CD14-positive monocyte (primary cell): ENCODE data around the gene UBE2J2. TPM values are rescaled to one million over a fixed set of nuclear protein-coding genes. Genes with fewer than 3 reads are reported as not detected.
A peak's percentile ranks its signal among the peaks of the same experiment; 100 is the strongest.

Source experiments
- DNase-seq, 3 donors: peaks; one replicate each; pipeline ENCODE4 v3.0.0-alpha.2; 2011 to 2022
- H2AFZ ChIP-seq: 2 replicates; pipeline ENCODE4 v1.6.0; 2012; ENCODE audit warnings: mild to moderate bottlenecking, low read depth, low read length, inconsistent platforms; ENCODE audit not compliant: insufficient read depth, poor library complexity, severe bottlenecking
- H3K27ac ChIP-seq, 2 donors: 1 replicate in 1 of 2; 2 replicates in 1 of 2; pipeline ENCODE4 v1.5.1; 2012 to 2013; ENCODE audit warnings: low read length in 2 of 2, control low read depth in 1 of 2, inconsistent platforms in 1 of 2, low read depth in 1 of 2, mild to moderate bottlenecking in 1 of 2
- H3K27me3 ChIP-seq, 2 donors: one replicate each; pipeline versions ENCODE4 v1.6.0 to v1.6.1; 2011 to 2013; ENCODE audit warnings: low read length in 2 of 2; ENCODE audit not compliant: control insufficient read depth in 2 of 2, insufficient read depth in 2 of 2
- H3K36me3 ChIP-seq, 2 donors: replicated peaks in 1 of 2; 1 replicate in 1 of 2; 2 replicates in 1 of 2; pipeline versions ENCODE4 v1.5.1 to v1.6.1; 2012 to 2013; ENCODE audit warnings: low read length in 2 of 2, control low read depth in 1 of 2, inconsistent platforms in 1 of 2, mild to moderate bottlenecking in 1 of 2; ENCODE audit not compliant: insufficient read depth in 2 of 2, control insufficient read depth in 1 of 2
- H3K4me1 ChIP-seq, 2 donors: 1 replicate in 1 of 2; 2 replicates in 1 of 2; pipeline versions ENCODE4 v1.5.1 to v1.6.1; 2012 to 2013; ENCODE audit warnings: low read length in 2 of 2, control low read depth in 1 of 2, inconsistent platforms in 1 of 2, mild to moderate bottlenecking in 1 of 2, moderate library complexity in 1 of 2; ENCODE audit not compliant: insufficient read depth in 2 of 2, control insufficient read depth in 1 of 2
- H3K4me2 ChIP-seq: replicated peaks from 2 replicates; pipeline ENCODE3; 2012; ENCODE audit warnings: low read length, moderate library complexity, mild to moderate bottlenecking; ENCODE audit not compliant: poor library complexity, severe bottlenecking; ENCODE audit errors: extremely low read depth
- H3K4me3 ChIP-seq, 3 experiments: fragments of 200-600 bp in 1 of 3; sonication (generic) in 1 of 3; replicated peaks in 1 of 3; 1 replicate in 2 of 3; 2 replicates in 1 of 3; pipeline ENCODE4 v1.5.1; 2011 to 2013; ENCODE audit warnings: low read length in 3 of 3, mild to moderate bottlenecking in 3 of 3, control low read depth in 2 of 3, low read depth in 2 of 3, inconsistent platforms in 1 of 3, moderate library complexity in 1 of 3
- H3K79me2 ChIP-seq: 2 replicates; pipeline ENCODE4 v1.6.0; 2012; ENCODE audit warnings: mild to moderate bottlenecking, control low read depth, inconsistent platforms, low read length, moderate library complexity; ENCODE audit not compliant: insufficient read depth
- H3K9ac ChIP-seq: 2 replicates; pipeline ENCODE4 v1.6.0; 2017; ENCODE audit warnings: low read length, mild to moderate bottlenecking; ENCODE audit not compliant: insufficient read depth, poor library complexity, severe bottlenecking
- H3K9me3 ChIP-seq, 2 donors: replicated peaks in 1 of 2; 1 replicate in 1 of 2; 2 replicates in 1 of 2; pipeline versions ENCODE4 v1.5.1 to v1.6.1; 2012 to 2013; ENCODE audit warnings: low read length in 2 of 2, control low read depth in 1 of 2; ENCODE audit not compliant: control insufficient read depth in 1 of 2, insufficient read depth in 1 of 2
- H4K20me1 ChIP-seq: 2 replicates; pipeline ENCODE4 v1.6.0; 2012; ENCODE audit warnings: mild to moderate bottlenecking, low read length, control low read depth, moderate library complexity; ENCODE audit not compliant: insufficient read depth
- H3K27ac Mint-ChIP-seq, 7 donors: one replicate each; pipeline ENCODE4 v1.8.0; 2020; ENCODE audit warnings: mild to moderate bottlenecking in 7 of 7, mixed read lengths in 7 of 7, moderate library complexity in 6 of 7, inconsistent platforms in 2 of 7
- H3K27me3 Mint-ChIP-seq, 3 donors: one replicate each; pipeline ENCODE4 v1.8.0; 2021 to 2022; ENCODE audit warnings: low read depth in 3 of 3, mild to moderate bottlenecking in 3 of 3, mixed read lengths in 3 of 3, moderate library complexity in 3 of 3, inconsistent platforms in 1 of 3
- H3K36me3 Mint-ChIP-seq, 2 donors: one replicate each; pipeline ENCODE4 v1.8.0; 2020; ENCODE audit warnings: mixed read lengths in 2 of 2, inconsistent platforms in 1 of 2, mild to moderate bottlenecking in 1 of 2
- H3K4me1 Mint-ChIP-seq: one replicate; pipeline ENCODE4 v1.8.0; 2020; ENCODE audit warnings: mild to moderate bottlenecking, mixed read lengths
- H3K4me3 Mint-ChIP-seq, 2 donors: one replicate each; pipeline ENCODE4 v1.8.0; 2020; ENCODE audit warnings: mild to moderate bottlenecking in 2 of 2, mixed read lengths in 2 of 2, moderate library complexity in 1 of 2
- H3K9me3 Mint-ChIP-seq, 7 donors: one replicate each; pipeline ENCODE4 v1.8.0; 2020 to 2022; ENCODE audit warnings: mixed read lengths in 7 of 7, mild to moderate bottlenecking in 6 of 7, moderate library complexity in 6 of 7, inconsistent platforms in 2 of 7
- WGBS: methylation state at CpG from one replicate; pipeline ENCODE4 v1.1.5; 2013; ENCODE audit warnings: missing lambda C conversion rate; ENCODE audit not compliant: insufficient coverage; 5-methylcytosine and 5-hydroxymethylcytosine counted together
- intact Hi-C, 2 donors: fragments of 100-400 bp; cut with micrococcal nuclease; formaldehyde crosslinking; loops; one replicate each; pipeline versions ENCODE4 v1.15.0 to v1.15.1; 2023
- polyA plus RNA-seq, 3 donors: library from polyadenylated mRNA; depleted of rRNA in 1 of 3; unstranded in 2 of 3; stranded (reverse) in 1 of 3; fragments of 300-500 nt in 2 of 3; fragments of >200 nt in 1 of 3; fragmentation: Illumina TruSeq in 2 of 3; gene quantifications; 1 replicate in 2 of 3; 2 replicates in 1 of 3; pipeline ENCODE4 v1.2.3, GENCODE V29; 2012 to 2021
- TF ChIP-seq, protein P1 (sequence below): fragments of 200-600 bp; IDR thresholded peaks from one replicate; pipeline ENCODE4 v1.8.0; 2022; ENCODE audit warnings: antibody characterized with exemption, mild to moderate bottlenecking

Gene UBE2J2
- polyA plus RNA-seq, 3 donors: 36.5 to 83.2 (median 72.1) TPM

GRCh38 chr1:1307923-1308755, 34.5 kb upstream of the UBE2J2 start, which contains the start of the genes ACAP3 and PUSL1:
TSS of gene ACAP3 (minus strand) at chr1:1307930. CDS start at chr1:1307815, 115 bp downstream.
TSS of gene PUSL1 (plus strand) at chr1:1308597. CDS start at chr1:1308644, 47 bp downstream.
- Histone ChIP-seq H3K9me3 (no peaks in the 10 kb centered on the region), H2AFZ (peak within 1 kb of the TSS; percentile 91), H3K27me3 (no peaks in the 10 kb centered on the region), H3K9ac (peak within 1 kb of the TSS; percentile 81), H3K4me1 (peaks cover 39 to 55% of the 10 kb centered on the region in 2 donors), H3K79me2 (peaks cover 44% of the 10 kb centered on the region), H3K4me2 (peak within 1 kb of the TSS; percentile 99), H4K20me1 (peaks cover 52% of the 10 kb centered on the region), H3K36me3 (peaks cover 28 to 29% of the 10 kb centered on the region in 2 donors), H3K4me3 (peak within 1 kb of the TSS; percentile 57 to 91 (median 88)), H3K27ac (peak within 1 kb of the TSS; percentile 75 to 86)
- DNase-seq: peak; percentile 88 to 90 (median 89)
- Mint-ChIP-seq H3K9me3 (no peaks in the 10 kb centered on the region), H3K36me3 (peaks cover 8 to 27% of the 10 kb centered on the region in 2 donors), H3K27ac (peak within 1 kb of the TSS; percentile 83 to 96 (median 90)), H3K4me1 (peaks cover 36% of the 10 kb centered on the region), H3K27me3 (peaks cover 0 to 4% (median 0%) of the 10 kb centered on the region in 3 donors), H3K4me3 (peak within 1 kb of the TSS; percentile 81 to 90)
- intact Hi-C loops: loop anchor here in 1 of 2 donors (5.0 kb wide), 2 partner anchors 69 to 474 kb away; partner anchors contain the start of gene AURKAIP1
- TF ChIP-seq, protein P1, sequence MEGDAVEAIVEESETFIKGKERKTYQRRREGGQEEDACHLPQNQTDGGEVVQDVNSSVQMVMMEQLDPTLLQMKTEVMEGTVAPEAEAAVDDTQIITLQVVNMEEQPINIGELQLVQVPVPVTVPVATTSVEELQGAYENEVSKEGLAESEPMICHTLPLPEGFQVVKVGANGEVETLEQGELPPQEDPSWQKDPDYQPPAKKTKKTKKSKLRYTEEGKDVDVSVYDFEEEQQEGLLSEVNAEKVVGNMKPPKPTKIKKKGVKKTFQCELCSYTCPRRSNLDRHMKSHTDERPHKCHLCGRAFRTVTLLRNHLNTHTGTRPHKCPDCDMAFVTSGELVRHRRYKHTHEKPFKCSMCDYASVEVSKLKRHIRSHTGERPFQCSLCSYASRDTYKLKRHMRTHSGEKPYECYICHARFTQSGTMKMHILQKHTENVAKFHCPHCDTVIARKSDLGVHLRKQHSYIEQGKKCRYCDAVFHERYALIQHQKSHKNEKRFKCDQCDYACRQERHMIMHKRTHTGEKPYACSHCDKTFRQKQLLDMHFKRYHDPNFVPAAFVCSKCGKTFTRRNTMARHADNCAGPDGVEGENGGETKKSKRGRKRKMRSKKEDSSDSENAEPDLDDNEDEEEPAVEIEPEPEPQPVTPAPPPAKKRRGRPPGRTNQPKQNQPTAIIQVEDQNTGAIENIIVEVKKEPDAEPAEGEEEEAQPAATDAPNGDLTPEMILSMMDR: no peak
- WGBS: under 1% methylated on average over 112 of the region's 131 CpGs

GRCh38 chr1:1307261-1307922, 33.7 kb upstream of the UBE2J2 start:
- H2AFZ ChIP-seq: peak overlapping the region; percentile 56
- peaks cover 45% of the 10 kb centered on the region for H3K79me2 ChIP-seq
- H3K27ac ChIP-seq: peak overlapping the region; percentile 41 to 80

More at GRCh38 chr1:1307261-1307922, 33.7 kb upstream of the UBE2J2 start:
- peaks cover 3 to 23% of the 10 kb centered on the region in 2 donors for H3K36me3 Mint-ChIP-seq
- H3K9me3 Mint-ChIP-seq: no peaks in the 10 kb centered on the region
- H3K27ac Mint-ChIP-seq: peak overlapping the region; percentile 72 to 91 (median 85)
- Histone ChIP-seq H3K9me3 (no peaks in the 10 kb centered on the region), H4K20me1 (peaks cover 53% of the 10 kb centered on the region), H3K27me3 (no peaks in the 10 kb centered on the region), H3K9ac (peak overlapping the region; percentile 81), H3K4me1 (peaks cover 39 to 55% of the 10 kb centered on the region in 2 donors), H3K4me2 (peak overlapping the region; percentile 99), H3K4me3 (peak overlapping the region; percentile 57 to 91 (median 64)), H3K36me3 (peaks cover 21 to 22% of the 10 kb centered on the region in 2 donors)
- TF ChIP-seq, protein P1: no peak
- H3K4me3 Mint-ChIP-seq: peak overlapping the region; percentile 81 to 90
- H3K4me1 Mint-ChIP-seq: peaks cover 36% of the 10 kb centered on the region
- intact Hi-C loops: loop anchor here in 1 of 2 donors (5.0 kb wide), 2 partner anchors 70 to 475 kb away; partner anchors contain the start of gene AURKAIP1
- WGBS: 1% methylated on average over 83 of the region's 83 CpGs
- H3K27me3 Mint-ChIP-seq: peaks cover 0 to 4% (median 0%) of the 10 kb centered on the region in 3 donors
- DNase-seq: peak in 1 of 3 donors; percentile 1
